GM04503 (cell line): ENCODE data around the gene TDRD10.
"Not testable (repeated sequence)": the region's sequence is repeated elsewhere in the genome, so short reads cannot be mapped to it uniquely, and the experiment has no call there.

Experiments
- DNase-seq: peaks from one replicate; pipeline ENCODE4 v3.0.0-alpha.2; 2012; ENCODE audit warnings: low read depth

Gene TDRD10

GRCh38 chr1:154479764-154480421 is 22.1 kb upstream of the TDRD10 start:
- peak; percentile 51 for DNase-seq

- no peak for DNase-seq
Observed at GRCh38 chr1:154481053-154481452, 21.0 kb upstream of the TDRD10 start.

GRCh38 chr1:154483941-154484803 is 17.8 kb upstream of the TDRD10 start:
- no peak for DNase-seq

- DNase-seq = no peak
Observed at GRCh38 chr1:154485106-154485505, 16.9 kb upstream of the TDRD10 start.

- no peak for DNase-seq
Observed at GRCh38 chr1:154485910-154486496, 16.0 kb upstream of the TDRD10 start.

- DNase-seq = not testable (repeated sequence)
Observed at GRCh38 chr1:154486756-154487155, 15.3 kb upstream of the TDRD10 start.

GRCh38 chr1:154488922-154489321 is 13.1 kb upstream of the TDRD10 start:
- DNase-seq = no peak

- no peak for DNase-seq
Observed at GRCh38 chr1:154489695-154490274, 12.2 kb upstream of the TDRD10 start.

- DNase-seq = no peak
Observed at GRCh38 chr1:154490317-154490716, 11.7 kb upstream of the TDRD10 start.

GRCh38 chr1:154492115-154492514 is 9.9 kb upstream of the TDRD10 start:
- no peak for DNase-seq

- DNase-seq = no peak
Observed at GRCh38 chr1:154493276-154493675, 8.7 kb upstream of the TDRD10 start.

GRCh38 chr1:154495496-154496273 is 6.3 kb upstream of the TDRD10 start:
- no peak for DNase-seq

GRCh38 chr1:154496383-154496782 is 5.6 kb upstream of the TDRD10 start:
- DNase-seq = no peak

GRCh38 chr1:154497026-154497806 is 4.8 kb upstream of the TDRD10 start:
- DNase-seq = no peak

- no peak for DNase-seq
Observed at GRCh38 chr1:154499446-154499845, 2.6 kb upstream of the TDRD10 start.

- DNase-seq = no peak
Observed at GRCh38 chr1:154500533-154500932, 1.5 kb upstream of the TDRD10 start.

GRCh38 chr1:154501423-154502065 is 475 bp upstream of the TDRD10 start:
- DNase-seq = no peak

GRCh38 chr1:154502744-154503115 is 711 bp downstream of the TDRD10 start:
- DNase-seq = no peak

- no peak for DNase-seq
Observed at GRCh38 chr1:154503898-154504297, 1.9 kb downstream of the TDRD10 start.

GRCh38 chr1:154512760-154513159 is 10.7 kb downstream of the TDRD10 start:
- no peak for DNase-seq
